Hepatocyte (in vitro differentiated cells): ENCODE results near the gene JAM3.
A peak's percentile ranks its signal among the peaks of the same experiment; 100 is the strongest.

ENCODE experiments used
- CTCF ChIP-seq: fragments of 200-600 bp; sonication (generic); IDR thresholded peaks from 2 replicates; pipeline ENCODE4 v1.5.1; 2016; ENCODE audit warnings: antibody characterized with exemption, mild to moderate bottlenecking; ENCODE audit not compliant: poor library complexity
- EZH2 ChIP-seq: fragments of 200-600 bp; sonication (generic); IDR thresholded peaks from 2 replicates; pipeline ENCODE4 v1.6.1; 2016; ENCODE audit warnings: antibody characterized with exemption, mild to moderate bottlenecking, borderline replicate concordance

- TF ChIP-seq CTCF (peak; percentile 9), EZH2 (no peak)
Observed at GRCh38 chr11:134030853-134031252, 38.0 kb upstream of the JAM3 start.
